T-helper 1 cell (primary cell): ENCODE measurements around the gene ANKRD44.
"Not testable (repeated sequence)": the region's sequence is repeated elsewhere in the genome, so short reads cannot be mapped to it uniquely, and the experiment has no call there.

Experiments
- DNase-seq, 5 donors: peaks; one replicate each; pipeline ENCODE4 v3.0.0-alpha.2; 2012 to 2020

The ANKRD44 gene

DNA sequence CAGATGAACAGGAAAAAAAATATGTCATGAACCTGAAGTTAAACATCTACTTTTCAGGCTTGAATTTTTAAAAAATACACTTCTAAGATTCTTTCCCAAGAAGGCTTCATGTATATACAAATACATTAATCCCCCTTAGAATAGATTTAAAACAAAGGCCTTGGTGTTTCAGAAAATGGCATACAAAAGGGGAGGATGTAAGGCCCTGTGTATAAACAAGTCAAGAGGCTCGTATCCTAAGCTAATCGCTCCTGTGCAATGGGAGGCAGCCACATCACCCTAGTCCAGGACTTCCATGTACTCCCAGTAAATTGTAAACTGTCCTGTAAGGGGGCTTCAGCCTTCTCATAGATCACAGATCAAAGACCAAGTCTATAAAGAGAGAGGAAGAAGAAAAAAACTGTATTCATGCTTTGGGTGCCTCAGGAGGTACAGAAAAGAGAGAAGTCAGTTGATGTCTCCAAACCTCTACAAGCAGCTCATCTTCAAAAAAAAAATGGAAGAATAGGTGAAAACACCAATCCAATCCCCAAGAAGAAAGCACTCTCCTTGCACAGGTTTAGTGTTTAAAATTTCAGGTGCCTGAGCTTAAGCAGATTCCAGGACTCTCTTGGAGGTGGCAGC is 53.9 kb downstream of the ANKRD44 start:
- no peak for DNase-seq

DNA sequence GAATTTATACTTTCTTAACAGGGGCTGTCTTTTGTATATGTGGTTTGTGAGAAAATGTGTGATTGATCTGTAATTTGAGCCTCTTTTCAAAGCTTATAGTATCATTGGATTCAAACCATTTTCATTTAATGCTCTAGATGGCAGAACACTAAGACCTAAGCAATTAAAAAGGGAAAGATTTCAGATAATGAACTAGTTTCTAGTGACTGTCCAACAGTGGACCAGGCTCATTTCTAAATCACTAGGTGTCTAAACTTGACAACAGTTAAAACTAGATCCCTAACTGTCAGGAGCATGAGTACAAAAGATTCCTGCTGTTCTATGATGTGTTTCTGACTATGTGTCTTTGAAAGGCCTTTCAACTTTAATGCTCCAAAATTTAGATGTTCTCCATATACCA is 54.6 kb downstream of the ANKRD44 start:
- DNase-seq, result no peak

DNA sequence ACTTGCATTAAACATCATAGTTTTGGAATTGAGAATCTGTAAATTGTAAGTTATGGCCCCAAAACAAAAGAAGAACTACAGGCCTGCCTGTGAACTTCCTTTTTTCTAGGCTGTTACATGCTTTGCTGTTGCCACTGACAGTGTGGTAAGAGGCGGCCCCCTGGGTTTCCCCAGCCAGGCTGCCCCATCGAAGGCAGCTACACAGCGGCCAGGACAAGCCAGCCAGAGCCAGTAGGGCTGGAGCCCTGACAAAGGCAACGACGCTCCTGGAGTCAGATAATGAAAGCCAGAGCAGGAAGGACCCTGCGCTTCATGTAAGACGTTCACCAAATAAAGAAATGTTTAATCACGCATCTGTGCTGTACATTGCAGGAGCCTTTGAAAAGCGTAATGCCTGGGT is 55.0 kb downstream of the ANKRD44 start:
- peak; percentile 50 to 85 (median 66) for DNase-seq

DNA sequence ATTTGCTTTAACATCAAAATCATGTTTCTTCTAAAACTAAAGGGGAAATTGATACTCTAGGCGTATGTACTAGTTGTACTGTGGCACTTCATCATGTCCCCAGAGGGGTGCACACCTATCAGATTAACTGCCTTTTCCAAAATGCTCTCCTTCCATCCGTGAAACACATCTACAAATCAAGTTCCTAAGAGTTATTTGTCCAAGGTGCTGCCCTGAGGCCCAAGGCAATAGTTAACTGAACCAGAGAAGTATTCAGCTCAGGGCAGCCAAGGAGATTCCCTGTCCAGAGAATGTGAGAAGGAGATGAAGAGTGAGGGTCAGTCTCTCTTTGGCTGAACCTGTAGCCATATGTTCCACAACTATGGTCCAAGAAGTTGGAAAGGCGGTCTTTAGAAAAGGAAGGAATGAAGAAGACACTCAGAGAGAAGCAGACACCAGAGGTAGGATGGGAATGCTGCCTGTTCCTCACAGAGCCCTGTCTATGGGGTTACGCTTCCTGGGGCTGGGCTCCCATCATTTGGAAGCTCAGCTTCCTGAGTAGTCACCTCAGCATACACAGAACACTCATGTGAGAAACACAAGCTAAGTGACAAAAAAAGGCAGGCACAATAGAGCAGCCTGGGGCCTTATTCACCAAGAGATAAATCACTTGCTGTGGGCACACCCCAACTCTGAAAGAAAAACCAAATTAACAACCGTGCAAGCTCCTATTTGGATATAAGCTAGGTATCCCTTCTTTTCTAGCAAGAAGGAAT is 55.6 kb downstream of the ANKRD44 start:
- no peak for DNase-seq

DNA sequence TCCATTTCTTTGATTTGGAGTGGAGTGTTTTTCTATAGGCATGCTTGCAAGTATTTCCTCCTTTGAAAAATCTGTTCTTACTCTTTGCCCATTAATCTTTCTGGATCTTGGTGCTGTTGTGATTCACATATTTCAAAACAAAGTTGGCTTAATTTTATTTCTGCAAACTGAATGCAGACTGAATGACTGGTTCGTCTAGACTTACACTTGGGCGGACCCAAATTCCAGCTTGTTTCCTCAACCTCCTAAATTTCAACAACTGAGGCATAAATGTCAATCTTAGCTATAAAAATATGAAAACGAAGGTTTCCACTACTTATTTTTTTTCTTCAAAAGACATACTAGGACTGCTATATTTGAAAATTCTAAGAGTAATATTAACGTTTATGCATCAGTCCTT is 59.0 kb downstream of the ANKRD44 start:
- DNase-seq, result no peak

DNA sequence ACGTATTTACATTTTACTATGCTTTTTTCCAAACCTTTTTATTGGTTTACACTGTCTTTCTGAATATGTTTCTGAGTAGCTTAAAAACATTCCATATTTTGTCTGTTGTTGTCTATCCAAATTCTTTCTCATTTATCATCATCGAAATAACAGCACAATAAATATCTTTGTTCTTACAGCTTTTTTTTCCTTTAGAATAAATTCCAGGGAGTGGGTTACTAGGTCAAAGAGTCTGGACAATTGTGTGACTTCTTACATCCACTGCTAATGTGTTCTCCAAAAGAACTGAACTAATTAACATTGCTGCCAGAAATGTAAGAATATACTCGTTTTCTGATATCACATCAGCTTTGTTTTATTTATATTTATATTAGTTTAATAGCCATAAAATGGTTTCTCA is 59.4 kb downstream of the ANKRD44 start:
- DNase-seq, result no peak

DNA sequence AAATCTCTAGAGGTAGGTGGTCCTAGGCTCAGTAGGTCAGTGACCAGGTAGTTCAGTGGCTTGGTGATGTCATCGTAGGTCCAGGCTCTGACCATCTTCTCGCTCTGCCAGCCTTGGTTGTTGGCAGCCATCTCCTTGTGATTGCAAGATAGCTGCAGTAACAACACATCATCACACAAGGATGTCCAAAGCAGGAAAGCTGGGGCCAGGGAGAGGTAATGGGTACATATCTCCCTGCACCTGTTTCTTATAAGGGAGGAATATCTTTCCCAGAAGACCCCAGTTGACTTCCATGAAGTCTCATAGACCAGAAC is 60.5 kb downstream of the ANKRD44 start:
- no peak for DNase-seq

DNA sequence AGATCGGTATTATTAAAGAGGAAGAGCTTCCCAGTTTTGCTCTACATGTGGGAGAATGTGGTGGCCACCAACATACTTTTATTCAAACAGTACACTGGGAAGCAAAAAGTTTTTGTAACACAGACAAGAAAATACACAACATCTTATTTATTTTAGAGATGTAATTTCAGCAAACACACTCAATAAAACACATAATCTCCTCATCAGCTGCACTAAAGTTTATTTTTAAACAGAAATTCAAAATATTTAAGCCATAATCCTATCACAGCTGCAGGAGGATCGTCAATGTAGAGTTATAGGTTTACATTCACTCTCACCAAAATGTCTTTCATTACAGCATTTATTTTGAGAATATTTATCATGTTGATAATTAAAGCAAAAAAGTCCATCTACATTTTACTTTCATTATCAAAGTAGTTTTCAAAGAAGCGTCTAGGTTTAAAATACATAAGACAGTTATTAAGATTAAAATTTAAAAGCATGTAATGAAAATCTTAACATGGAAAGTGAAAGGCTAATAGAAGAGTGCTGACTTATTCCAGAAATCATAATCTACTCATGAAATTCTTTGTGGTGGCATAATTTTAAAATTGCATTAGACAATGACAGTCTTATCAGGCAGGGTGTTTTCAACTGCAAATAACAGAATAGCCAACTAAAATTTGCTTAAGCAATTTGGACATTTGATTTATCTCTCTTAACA is 61.0 kb downstream of the ANKRD44 start:
- no peak for DNase-seq

DNA sequence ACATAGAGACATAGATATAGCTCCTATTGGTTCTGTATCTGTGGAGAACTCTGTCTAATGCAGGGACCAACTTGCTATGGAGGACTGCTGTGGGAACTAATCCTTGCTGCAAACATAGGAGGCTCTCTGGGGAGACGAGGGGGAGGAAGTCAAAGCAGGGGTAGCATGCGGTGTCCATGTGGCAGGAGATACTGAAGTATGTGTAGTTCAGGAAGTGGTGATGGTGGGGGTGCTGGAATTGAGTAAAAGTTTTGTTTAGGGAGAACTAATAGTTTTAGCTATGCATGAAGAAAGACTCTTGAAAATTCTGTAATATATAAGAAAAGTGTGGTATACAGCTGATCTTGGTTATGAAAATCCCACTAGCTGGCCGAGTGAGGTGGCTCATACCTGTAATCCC is 62.0 kb downstream of the ANKRD44 start:
- peak in 1 of 5 donors; percentile 33 for DNase-seq

DNA sequence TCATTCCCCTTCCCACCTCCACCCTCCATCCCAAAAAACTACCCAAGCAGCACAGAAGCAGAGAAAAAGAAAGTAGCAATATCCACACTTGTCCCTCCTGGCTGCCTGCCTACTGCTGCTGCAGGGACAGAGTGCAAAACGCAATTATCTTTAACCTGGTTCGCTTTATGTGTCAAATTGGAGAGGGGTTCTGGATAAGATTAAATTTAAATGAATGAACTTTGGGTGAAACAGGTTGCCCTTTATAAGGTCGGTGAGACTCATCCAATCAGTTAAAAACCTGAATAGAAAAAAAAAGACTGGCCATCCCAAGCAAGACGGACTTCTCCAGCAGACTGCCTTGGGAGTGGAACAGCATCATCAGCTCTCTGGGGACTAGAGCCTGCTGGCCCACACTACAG is 62.6 kb downstream of the ANKRD44 start:
- DNase-seq, result no peak

DNA sequence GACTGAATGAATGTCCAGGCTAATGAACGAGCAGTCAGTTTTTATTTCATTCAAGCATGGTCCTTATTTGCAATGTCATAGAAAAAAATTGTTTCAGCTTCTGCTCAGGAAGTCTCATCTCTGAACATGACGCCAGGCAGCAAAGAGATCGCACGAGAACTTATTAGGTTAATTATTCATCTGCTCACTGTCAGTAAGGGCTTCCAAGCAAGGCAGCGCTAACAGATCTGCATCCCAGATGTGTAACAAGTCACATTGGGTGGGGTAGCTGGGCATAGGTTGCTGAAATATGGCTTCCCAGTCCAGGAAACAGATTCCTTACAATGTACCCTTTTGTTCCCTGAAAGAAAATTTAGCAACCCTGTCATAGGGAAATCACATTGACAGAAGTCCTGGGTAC is 63.5 kb downstream of the ANKRD44 start:
- DNase-seq, result no peak

DNA sequence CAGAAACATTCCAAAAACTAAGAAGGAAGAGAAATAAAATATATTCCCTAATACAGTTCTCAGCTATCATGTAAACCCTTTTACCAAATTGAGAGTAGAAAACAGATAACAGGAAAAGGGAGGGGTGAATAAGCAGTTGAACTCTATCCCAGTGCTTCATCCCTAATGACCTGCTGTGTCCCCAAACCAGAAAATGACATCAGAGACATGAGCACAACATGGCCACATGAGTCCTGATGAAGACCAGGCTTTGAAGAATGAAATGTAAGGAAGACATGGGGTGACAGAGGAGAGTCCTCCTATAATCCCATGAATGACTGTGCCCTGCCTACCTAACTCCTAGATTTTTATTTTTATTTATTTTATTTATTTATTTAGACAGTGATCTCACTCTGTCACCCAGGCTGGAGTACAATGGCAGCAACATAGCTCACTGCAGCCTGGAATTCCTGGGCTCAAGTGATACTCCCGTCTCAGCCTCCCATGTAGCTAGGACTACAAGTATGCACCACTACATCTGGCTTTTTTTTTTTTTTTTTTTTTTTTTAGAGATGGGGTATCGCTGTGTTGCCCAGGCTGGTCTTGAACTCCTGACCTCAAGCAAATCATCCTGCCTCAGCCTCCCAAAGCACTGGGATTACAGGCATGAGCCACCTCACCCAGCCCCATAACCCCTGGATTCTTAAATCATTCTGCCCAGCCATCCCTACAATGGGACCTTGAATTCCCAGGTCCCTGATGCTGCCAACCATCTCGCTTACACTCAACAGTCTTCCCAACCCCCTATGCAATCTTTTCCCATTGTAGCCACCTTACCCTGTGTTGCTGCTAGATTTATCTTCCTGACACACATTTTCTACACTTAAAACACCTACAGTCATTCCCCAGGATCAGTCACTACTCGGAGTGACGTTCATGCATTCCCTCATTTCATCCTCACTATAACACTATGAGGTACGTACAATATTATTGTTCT is 64.5 kb downstream of the ANKRD44 start:
- DNase-seq, result no peak

DNA sequence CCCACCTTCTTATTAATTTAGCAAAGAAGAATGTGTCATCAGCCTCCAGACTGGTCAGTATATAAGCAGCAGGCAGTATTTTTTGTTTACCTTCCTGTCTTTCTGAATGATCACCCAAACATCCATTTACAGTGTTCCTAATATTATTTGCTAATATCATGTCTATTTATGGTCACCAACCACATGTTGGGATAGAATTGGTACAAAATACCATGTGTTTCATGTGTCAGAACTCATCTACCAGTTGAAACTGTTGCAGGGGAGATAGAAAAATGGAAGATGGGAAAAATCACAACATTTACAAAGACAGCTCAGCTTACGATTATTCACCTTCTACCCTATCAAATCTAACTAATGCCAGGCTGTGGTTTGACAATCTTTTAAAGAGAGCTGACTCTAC is 66.2 kb downstream of the ANKRD44 start:
- no peak for DNase-seq

DNA sequence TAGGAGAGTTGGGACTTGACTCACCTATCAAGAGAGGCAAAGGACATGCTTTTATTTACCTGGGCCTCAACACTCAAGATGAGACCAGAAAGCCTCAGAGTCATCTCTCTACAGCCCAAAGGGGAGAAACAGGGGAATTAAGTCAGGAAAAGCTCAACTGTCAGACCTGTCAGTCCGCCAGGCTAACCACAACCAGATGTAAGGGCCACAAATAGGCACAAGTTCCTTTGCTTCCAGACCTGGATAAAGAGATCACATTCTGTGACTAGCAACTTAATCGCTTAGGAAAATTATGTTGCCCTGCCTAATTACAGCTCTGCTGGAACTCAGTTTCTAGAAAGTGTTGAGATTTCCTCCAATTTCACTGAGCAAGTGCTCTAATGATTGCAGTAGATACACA is 67.9 kb downstream of the ANKRD44 start:
- no peak for DNase-seq

DNA sequence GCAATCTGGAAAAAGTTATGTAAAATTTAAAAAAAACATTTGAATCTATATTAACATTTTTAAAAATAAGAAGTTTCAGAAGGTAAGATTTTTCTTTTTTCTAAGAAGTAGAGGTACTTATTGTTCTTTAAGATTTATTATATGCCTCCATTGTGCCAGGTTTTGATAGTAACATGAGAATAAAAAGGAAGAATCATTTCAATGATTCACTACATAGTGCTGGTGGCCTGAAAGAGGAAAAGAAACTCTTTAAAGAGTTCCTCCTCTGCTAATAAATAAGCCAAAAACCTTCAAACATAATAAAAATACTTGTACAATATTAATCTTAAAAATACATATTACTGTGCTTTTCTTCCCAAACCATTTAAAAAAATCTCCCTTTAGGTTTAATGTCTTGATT is 69.0 kb downstream of the ANKRD44 start:
- DNase-seq, result no peak

DNA sequence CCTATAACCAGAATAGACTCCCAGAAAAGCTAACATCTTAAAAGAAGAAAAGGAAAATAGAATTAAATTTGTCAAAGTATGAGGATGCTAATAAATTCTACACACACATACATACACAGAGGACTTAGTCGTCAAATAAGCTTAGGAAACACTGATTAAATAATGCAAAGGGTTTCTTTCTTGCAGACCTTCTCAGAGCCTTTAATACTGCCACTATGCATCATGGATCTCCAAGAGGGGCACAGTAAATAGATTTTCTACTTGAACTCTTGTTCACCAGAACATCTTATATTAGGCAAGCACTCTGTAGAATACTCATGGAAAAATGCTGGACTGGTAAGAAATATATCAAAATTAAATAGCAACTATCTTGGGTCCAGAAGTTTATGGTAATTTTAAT is 69.4 kb downstream of the ANKRD44 start:
- DNase-seq, result no peak

DNA sequence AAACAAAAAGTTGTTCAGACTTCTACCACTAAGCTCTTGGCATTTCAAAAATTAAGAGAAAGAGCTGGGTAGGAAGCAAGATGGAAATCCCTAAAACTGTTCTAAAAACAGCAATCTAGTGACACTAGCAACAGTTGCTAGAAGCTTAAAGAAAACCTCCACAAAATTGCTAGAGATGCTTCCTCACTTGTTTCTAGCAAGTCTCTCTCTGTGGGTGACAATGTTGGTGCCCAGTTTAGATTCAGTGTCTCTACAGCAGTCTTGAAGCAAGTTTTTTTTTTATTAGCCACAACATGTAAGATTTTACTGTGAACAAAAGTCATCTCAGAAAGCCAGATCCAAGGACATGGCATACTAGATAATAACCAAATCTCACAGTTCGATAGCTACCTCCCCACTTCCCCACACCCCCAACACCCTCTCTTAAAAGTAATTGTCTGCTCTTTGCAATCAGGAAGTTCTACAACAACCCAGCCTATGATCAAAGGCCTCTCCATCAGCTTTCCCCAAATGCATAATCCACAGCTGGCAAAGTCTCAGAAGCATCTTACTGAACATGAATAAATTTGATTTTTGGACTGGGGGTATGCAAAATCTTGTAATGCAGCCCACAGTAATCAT is 70.0 kb downstream of the ANKRD44 start:
- DNase-seq, result peak in 1 of 5 donors; percentile 43

DNA sequence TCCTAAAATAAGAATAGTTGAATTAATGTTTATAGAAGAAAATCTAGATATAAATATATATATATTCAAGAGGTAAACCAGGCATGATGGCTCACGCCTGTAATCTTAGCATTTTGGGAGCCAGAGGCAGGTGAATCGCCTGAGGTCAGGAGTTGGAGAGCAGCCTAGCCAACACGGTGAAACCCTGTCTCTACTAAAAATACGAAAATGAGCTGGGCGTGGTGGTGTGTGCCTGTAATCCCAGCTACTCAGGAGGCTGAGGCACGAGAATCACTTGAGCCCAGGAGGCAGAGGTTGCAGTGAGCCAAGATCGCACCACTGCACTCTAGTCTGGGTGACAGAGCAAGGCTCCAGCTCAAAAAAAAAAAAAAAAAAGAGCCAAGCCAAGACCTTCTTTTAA is 70.6 kb downstream of the ANKRD44 start:
- DNase-seq, result not testable (repeated sequence)

DNA sequence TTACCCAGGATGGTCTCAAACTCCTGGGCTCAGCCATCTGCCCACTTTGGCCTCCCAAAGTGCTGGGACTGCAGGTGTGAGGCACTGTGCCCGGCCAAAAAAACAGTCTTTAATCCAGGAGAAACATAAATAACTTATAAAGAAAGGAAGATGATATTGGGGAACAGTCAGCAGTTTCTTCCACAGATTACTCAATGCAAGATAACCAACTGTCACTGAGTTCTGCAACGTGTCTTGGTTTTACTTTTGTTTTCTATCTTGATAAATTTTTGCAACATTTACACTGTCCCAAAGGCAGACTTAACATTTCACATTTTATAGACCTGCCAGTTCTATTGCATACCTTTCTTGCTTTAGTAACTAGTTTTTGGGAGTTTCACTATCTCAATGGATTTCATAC is 71.1 kb downstream of the ANKRD44 start:
- peak in 1 of 5 donors; percentile 62 for DNase-seq

DNA sequence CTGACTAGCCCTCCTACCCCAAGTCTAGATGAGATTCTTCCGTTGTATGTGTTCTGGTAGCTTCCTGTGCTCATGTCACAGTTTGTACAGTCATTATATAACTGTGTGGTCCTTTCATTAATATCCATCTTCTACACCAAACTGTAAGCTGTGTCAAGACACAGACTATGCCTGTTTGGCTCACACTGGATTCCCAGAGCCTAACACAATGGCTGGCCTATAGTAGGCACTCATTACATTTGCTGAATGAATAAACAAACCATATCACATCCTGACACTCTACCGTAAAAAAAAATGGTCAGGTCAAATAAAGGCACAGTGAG is 72.6 kb downstream of the ANKRD44 start:
- peak in 1 of 5 donors; percentile 76 for DNase-seq

DNA sequence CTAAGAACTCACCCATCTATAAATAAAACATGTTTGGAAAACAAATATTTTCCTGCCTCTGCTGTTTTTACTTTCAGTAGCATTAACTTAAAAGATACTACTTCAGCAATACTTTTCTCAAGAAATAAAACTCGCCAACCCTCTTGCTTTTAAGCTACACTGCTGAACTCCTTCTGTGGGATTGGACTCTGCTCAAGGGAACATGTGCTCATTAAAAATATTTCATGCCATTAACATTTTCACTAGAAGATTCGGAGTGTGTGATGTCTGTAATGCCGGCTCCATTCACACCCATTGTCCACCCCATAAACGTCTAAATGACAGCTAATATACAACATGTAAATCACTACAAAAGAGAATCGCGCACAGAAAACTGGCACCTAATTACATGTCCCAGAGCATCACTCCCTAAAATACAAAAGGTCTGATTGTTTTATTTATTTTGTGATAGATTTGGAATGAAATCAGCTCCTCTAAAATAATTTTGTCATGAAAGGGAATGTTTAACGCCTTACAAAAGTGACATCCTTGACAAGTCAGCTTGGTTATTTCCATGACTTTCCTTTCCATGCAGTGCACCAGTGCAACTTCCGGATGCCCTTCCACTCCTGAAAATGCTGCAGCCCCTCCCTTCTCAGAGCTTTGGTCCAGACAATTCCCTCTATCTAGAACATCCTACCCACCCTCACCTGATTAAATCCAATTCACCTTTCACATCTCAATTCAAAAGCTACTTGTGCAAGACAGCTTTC is 73.1 kb downstream of the ANKRD44 start:
- DNase-seq, result no peak

DNA sequence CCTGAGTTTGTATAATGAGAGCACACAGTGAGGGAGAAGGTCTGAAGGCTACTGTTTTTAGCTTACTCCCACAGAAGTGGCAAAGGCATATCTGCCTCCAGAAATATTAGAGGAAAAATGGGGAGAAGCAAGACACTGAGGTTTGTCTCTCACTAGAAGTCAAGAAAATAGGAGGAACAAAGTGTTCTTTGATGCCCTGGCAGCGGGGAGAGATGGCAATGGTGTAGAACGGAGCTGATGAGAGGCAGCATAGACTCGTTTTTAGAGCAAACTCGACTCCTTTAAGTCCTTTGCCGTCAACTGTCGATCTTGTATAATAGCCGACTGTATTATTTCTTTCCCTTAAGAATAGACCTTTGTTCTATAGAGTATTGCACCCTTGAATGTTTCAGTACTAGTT is 73.8 kb downstream of the ANKRD44 start:
- DNase-seq, result no peak
